Panc1 (cell line): ENCODE data around the gene CCND2. TPM values are rescaled to one million over a fixed set of nuclear protein-coding genes. Genes with fewer than 3 reads are reported as not detected.

Source experiments
- total RNA-seq: library from RNA; stranded (reverse); gene quantifications from one replicate; pipeline ENCODE4 v1.2.1, GENCODE V29; 2021; ENCODE audit not compliant: unreplicated experiment

CCND2 gene
- total RNA-seq, 1 experiment from 2014 or later: 1.5 TPM

Other genes with a start within 250 kb of the CCND2 start
- gene TIGAR, start 47.5 kb downstream of the CCND2 start, total RNA-seq: 17.4 TPM
- gene FGF23, start 106.0 kb downstream of the CCND2 start, total RNA-seq: not detected
- gene FGF6, start 172.1 kb downstream of the CCND2 start, total RNA-seq: not detected